ENCODE data around the gene C1QTNF9B.
"Not testable (repeated sequence)": the region's sequence is repeated elsewhere in the genome, so short reads cannot be mapped to it uniquely, and the experiment has no call there.

- TF ChIP-seq EP300, POLR2A, POLR2AphosphoS5 (IDR thresholded peaks at IDR 0.05): not testable (repeated sequence)
- TF ChIP-seq, protein P1, sequence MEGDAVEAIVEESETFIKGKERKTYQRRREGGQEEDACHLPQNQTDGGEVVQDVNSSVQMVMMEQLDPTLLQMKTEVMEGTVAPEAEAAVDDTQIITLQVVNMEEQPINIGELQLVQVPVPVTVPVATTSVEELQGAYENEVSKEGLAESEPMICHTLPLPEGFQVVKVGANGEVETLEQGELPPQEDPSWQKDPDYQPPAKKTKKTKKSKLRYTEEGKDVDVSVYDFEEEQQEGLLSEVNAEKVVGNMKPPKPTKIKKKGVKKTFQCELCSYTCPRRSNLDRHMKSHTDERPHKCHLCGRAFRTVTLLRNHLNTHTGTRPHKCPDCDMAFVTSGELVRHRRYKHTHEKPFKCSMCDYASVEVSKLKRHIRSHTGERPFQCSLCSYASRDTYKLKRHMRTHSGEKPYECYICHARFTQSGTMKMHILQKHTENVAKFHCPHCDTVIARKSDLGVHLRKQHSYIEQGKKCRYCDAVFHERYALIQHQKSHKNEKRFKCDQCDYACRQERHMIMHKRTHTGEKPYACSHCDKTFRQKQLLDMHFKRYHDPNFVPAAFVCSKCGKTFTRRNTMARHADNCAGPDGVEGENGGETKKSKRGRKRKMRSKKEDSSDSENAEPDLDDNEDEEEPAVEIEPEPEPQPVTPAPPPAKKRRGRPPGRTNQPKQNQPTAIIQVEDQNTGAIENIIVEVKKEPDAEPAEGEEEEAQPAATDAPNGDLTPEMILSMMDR (IDR thresholded peaks at IDR 0.05): not testable (repeated sequence)
These were observed 42.4 kb upstream of the C1QTNF9B start for GRCh38 chr13:23939666-23940065.

All from suprapubic skin (tissue), 4 donors.